HCT116 (cell line): ENCODE data around the gene ANGPTL1. TPM values are rescaled to one million over a fixed set of nuclear protein-coding genes. Genes with fewer than 3 reads are reported as not detected.

Source experiments
- ATAC-seq: fragments of 200-7000 bp; cut with Tn5 transposase; 2 replicates; pipeline ENCODE4 v1.9.1; 2020; ENCODE audit warnings: mild to moderate bottlenecking, moderate library complexity
- BruUV-seq: library from RNA; stranded (reverse); fragments of 400-500 nt; replicated peaks from 2 replicates; lab custom pipeline; 2021; lab: Mats Ljungman, UMichigan
- CTCF ChIA-PET: fragments of 300-600 bp; sonication (Branson Sonifier 250); formaldehyde crosslinking; loops from one replicate; lab custom pipeline; 2021; ENCODE audit warnings: antibody characterized with exemption; lab: Charles Lee
- POLR2A ChIA-PET: fragments of 300-600, 350-600 bp; sonication (Branson Sonifier 250); formaldehyde crosslinking; loops from one replicate; lab custom pipeline; 2021; ENCODE audit warnings: antibody characterized with exemption; lab: Charles Lee
- RAD21 ChIA-PET, 2 experiments: fragments of 300-600 bp; sonication (Branson Sonifier 250); formaldehyde crosslinking; loops; one replicate each; lab custom pipeline; 2023; ENCODE audit warnings: low total read pairs in 2 of 2; ENCODE audit not compliant: uncharacterized antibody in 2 of 2, unreplicated experiment in 2 of 2, low non-redundant PET in 1 of 2; lab: Charles Lee
- DNase-seq: peaks from one replicate; pipeline ENCODE4 v3.0.0-alpha.2; 2010; ENCODE audit warnings: low read depth, low spot score
- H2AFZ ChIP-seq: fragments of 200-600 bp; shearing (Covaris generic), sonication (generic); 2 replicates; pipeline ENCODE4 v1.6.1; 2017; ENCODE audit warnings: low read depth, mixed run types, mixed read lengths, antibody characterized with exemption, low read length; ENCODE audit not compliant: poor library complexity, severe bottlenecking
- H3K27ac ChIP-seq: 2 replicates; pipeline ENCODE4 v1.5.1; 2012; ENCODE audit warnings: low read depth, low read length
- H3K27me3 ChIP-seq: fragments of 200-600 bp; sonication (generic); 2 replicates; pipeline ENCODE4 v1.6.1; 2016; ENCODE audit warnings: mixed run types, low read length, mixed read lengths; ENCODE audit not compliant: insufficient read depth
- H3K36me3 ChIP-seq, 2 experiments: fragments of 200-500 bp in 1 of 2; fragments of 200-600 bp in 1 of 2; sonication (Bioruptor generic) in 1 of 2; sonication (generic) in 1 of 2; 2 replicates each; pipeline versions ENCODE4 v1.5.1 to v1.6.1; 2014 to 2016; ENCODE audit warnings: low read length in 2 of 2, inconsistent platforms in 1 of 2, mixed read lengths in 1 of 2, mixed run types in 1 of 2; ENCODE audit not compliant: insufficient read depth in 2 of 2, control insufficient read depth in 1 of 2
- H3K4me1 ChIP-seq, 2 experiments: fragments of 200-600 bp in 1 of 2; sonication (generic) in 1 of 2; 2 replicates each; pipeline versions ENCODE4 v1.5.1 to v1.6.1; 2012 to 2017; ENCODE audit warnings: low read length in 2 of 2, inconsistent platforms in 1 of 2, mild to moderate bottlenecking in 1 of 2, mixed read lengths in 1 of 2, mixed run types in 1 of 2, moderate library complexity in 1 of 2; ENCODE audit not compliant: insufficient read depth in 2 of 2, control insufficient read depth in 1 of 2
- H3K4me2 ChIP-seq: fragments of 200-600 bp; sonication (generic); 2 replicates; pipeline ENCODE4 v1.6.1; 2017; ENCODE audit warnings: mixed run types, low read length, mixed read lengths
- H3K4me3 ChIP-seq, 2 experiments: fragments of 200-600 bp in 1 of 2; sonication (generic) in 1 of 2; replicated peaks in 1 of 2; 2 replicates each; pipeline ENCODE4 v1.5.1; 2011 to 2016; ENCODE audit warnings: low read length in 2 of 2, control low read depth in 1 of 2, low read depth in 1 of 2, mild to moderate bottlenecking in 1 of 2, mixed read lengths in 1 of 2, mixed run types in 1 of 2
- H3K79me2 ChIP-seq: fragments of 200-600 bp; sonication (generic); 2 replicates; pipeline ENCODE4 v1.6.1; 2017; ENCODE audit warnings: mild to moderate bottlenecking, mixed run types, low read length, moderate library complexity, mixed read lengths; ENCODE audit not compliant: insufficient read depth
- H3K9ac ChIP-seq: fragments of 200-600 bp; sonication (generic); 2 replicates; pipeline ENCODE4 v1.6.1; 2016; ENCODE audit warnings: low read length, mixed read lengths
- H3K9me2 ChIP-seq: fragments of 200-600 bp; sonication (generic), shearing (Covaris generic); 2 replicates; pipeline ENCODE4 v1.6.1; 2017; ENCODE audit warnings: mixed run types, mild to moderate bottlenecking, moderate library complexity; ENCODE audit not compliant: insufficient read depth
- H3K9me3 ChIP-seq, 2 experiments: fragments of 200-500 bp in 1 of 2; fragments of 200-600 bp in 1 of 2; sonication (Bioruptor generic) in 1 of 2; sonication (generic) in 1 of 2; 2 replicates each; pipeline ENCODE4 v1.6.1; 2014 to 2017; ENCODE audit warnings: low read length in 2 of 2, mixed read lengths in 2 of 2, inconsistent platforms in 1 of 2, low read depth in 1 of 2, mild to moderate bottlenecking in 1 of 2, mixed run types in 1 of 2, moderate library complexity in 1 of 2; ENCODE audit not compliant: control insufficient read depth in 1 of 2, insufficient read depth in 1 of 2
- H4K20me1 ChIP-seq: fragments of 200-600 bp; sonication (generic), shearing (Covaris generic); 2 replicates; pipeline ENCODE4 v1.6.1; 2017; ENCODE audit warnings: mixed run types, mild to moderate bottlenecking, moderate library complexity; ENCODE audit not compliant: insufficient read depth
- CBX3 ChIP-seq: IDR thresholded peaks from 2 replicates; pipeline ENCODE4 v1.6.1; 2012; ENCODE audit warnings: low read depth
- EGR1 ChIP-seq: IDR thresholded peaks from 2 replicates; pipeline ENCODE4 v1.6.1; 2012; ENCODE audit warnings: low read depth
- FOSL1 ChIP-seq: IDR thresholded peaks from 2 replicates; pipeline ENCODE4 v1.6.1; 2012; ENCODE audit warnings: low read depth
- SIN3A ChIP-seq: IDR thresholded peaks from 2 replicates; pipeline ENCODE4 v1.6.1; 2012; ENCODE audit warnings: low read depth
- SRF ChIP-seq: IDR thresholded peaks from 2 replicates; pipeline ENCODE4 v1.6.1; 2012; ENCODE audit warnings: low read depth
- TCF7L2 ChIP-seq: IDR thresholded peaks from 2 replicates; pipeline ENCODE4 v1.7.0; 2011; ENCODE audit warnings: borderline replicate concordance, inconsistent platforms; ENCODE audit not compliant: insufficient read depth, insufficient read length; ENCODE audit errors: extremely low read depth
- intact Hi-C: fragments of 100-400 bp; cut with micrococcal nuclease; formaldehyde crosslinking; loops from 2 replicates; pipeline ENCODE4 v1.10.0; 2022
- total RNA-seq: library from RNA; stranded (reverse); gene quantifications from one replicate; pipeline ENCODE4 v1.2.1, GENCODE V29; 2021; ENCODE audit not compliant: unreplicated experiment

Gene ANGPTL1
- total RNA-seq, 1 experiment from 2014 or later: 0.34 TPM

- Histone ChIP-seq H3K4me1 (no peaks in the 10 kb centered on the region), H3K9ac (no peak overlapping the region), H3K9me3 (no peaks in the 10 kb centered on the region), H3K27me3 (no peaks in the 10 kb centered on the region), H3K4me2 (no peak overlapping the region), H2AFZ (no peak overlapping the region), H3K27ac (no peak overlapping the region), H3K4me3 (no peak overlapping the region), H3K9me2 (no peaks in the 10 kb centered on the region), H3K36me3 (no peaks in the 10 kb centered on the region), H3K79me2 (no peaks in the 10 kb centered on the region), H4K20me1 (no peaks in the 10 kb centered on the region)
- TF ChIP-seq EGR1 (no peak), TCF7L2 (no peak), SIN3A (no peak), SRF (no peak), FOSL1 (no peak), CBX3 (no peak)
- DNase-seq (no peak), ATAC-seq (no peak)
- intact Hi-C loops: no loop called here
- ChIA-PET POLR2A (no interaction called here), RAD21 (no interaction called here), CTCF (no interaction called here)
- BruUV-seq: no TSS peak
These were observed 8.5 kb downstream of the ANGPTL1 start for GRCh38 chr1:178862416-178862815.

DNA sequence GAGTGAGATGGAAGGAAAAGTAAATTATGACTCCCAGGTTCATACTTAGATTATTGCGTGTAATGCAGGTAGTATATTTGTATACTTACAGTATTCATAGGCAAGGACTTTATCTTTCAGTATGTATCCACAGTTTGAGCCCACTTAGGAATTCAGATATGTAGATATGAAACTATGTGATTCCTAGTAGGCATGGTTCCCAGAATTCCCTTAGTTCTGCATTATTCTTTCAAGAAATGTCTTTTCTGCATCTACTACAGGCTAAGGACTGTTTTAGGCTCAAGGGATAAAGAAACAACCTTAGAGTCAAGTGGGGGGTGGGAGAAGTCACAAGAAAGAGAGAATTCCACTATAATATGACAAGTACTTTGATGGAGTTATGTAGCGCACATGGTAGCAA is 13.8 kb downstream of the ANGPTL1 start:
- no peak for DNase-seq
- no TSS peak for BruUV-seq
- Histone ChIP-seq H3K36me3 (no peaks in the 10 kb centered on the region), H3K4me2 (no peak overlapping the region), H3K9ac (no peak overlapping the region), H3K27ac (no peak overlapping the region), H3K9me2 (no peaks in the 10 kb centered on the region), H3K79me2 (no peaks in the 10 kb centered on the region), H3K27me3 (no peaks in the 10 kb centered on the region), H4K20me1 (no peaks in the 10 kb centered on the region), H3K4me1 (no peaks in the 10 kb centered on the region), H3K9me3 (no peaks in the 10 kb centered on the region), H3K4me3 (no peak overlapping the region), H2AFZ (no peak overlapping the region)
- intact Hi-C loops: no loop called here
- CTCF ChIA-PET: no interaction called here
- RAD21 ChIA-PET: no interaction called here
- ATAC-seq: no peak
- TF ChIP-seq SRF (no peak), TCF7L2 (no peak)
- POLR2A ChIA-PET: no interaction called here
